PC-9 (cell line): Measurements from ENCODE around the gene PEMT. TPM values are rescaled to one million over a fixed set of nuclear protein-coding genes. Genes with fewer than 3 reads are reported as not detected.
A peak's percentile ranks its signal among the peaks of the same experiment; 100 is the strongest.

ENCODE experiments used
- BruUV-seq: library from RNA; stranded (reverse); fragments of 400-500 nt; replicated peaks from 2 replicates; lab custom pipeline; 2021; lab: Mats Ljungman, UMichigan
- CTCF ChIA-PET: fragments of 300-600 bp; sonication (Branson Sonifier 250); formaldehyde crosslinking; loops from one replicate; lab custom pipeline; 2022; ENCODE audit warnings: antibody characterized with exemption; lab: Charles Lee
- POLR2A ChIA-PET: fragments of 300-600 bp; sonication (Branson Sonifier 250); formaldehyde crosslinking; loops from one replicate; lab custom pipeline; 2022; ENCODE audit warnings: antibody characterized with exemption; ENCODE audit not compliant: unreplicated experiment; lab: Charles Lee
- DNase-seq, 2 experiments: peaks; one replicate each; pipeline versions ENCODE4 v3.0.0 to v3.0.0-alpha.2; 2015 to 2022; ENCODE audit warnings: mixed read lengths in 1 of 2
- H2AFZ ChIP-seq: fragments of 200-600 bp; sonication (generic); 2 replicates; pipeline ENCODE4 v1.8.1; 2017; ENCODE audit warnings: antibody characterized with exemption
- H3F3A ChIP-seq: fragments of 200-600 bp; sonication (generic); 2 replicates; pipeline ENCODE4 v1.8.1; 2017; ENCODE audit warnings: antibody characterized with exemption, mild to moderate bottlenecking, low read depth; ENCODE audit not compliant: insufficient read depth
- H3K27ac ChIP-seq: fragments of 200-600 bp; sonication (generic); 2 replicates; pipeline ENCODE4 v1.6.1; 2016; ENCODE audit warnings: mixed run types
- H3K27me3 ChIP-seq: fragments of 200-600 bp; sonication (generic); 2 replicates; pipeline ENCODE4 v1.6.1; 2016; ENCODE audit warnings: low read depth, mixed run types; ENCODE audit not compliant: insufficient read depth
- H3K36me3 ChIP-seq: fragments of 200-600 bp; sonication (generic); 2 replicates; pipeline ENCODE4 v1.6.1; 2016; ENCODE audit warnings: low read depth, mixed run types
- H3K4me1 ChIP-seq: fragments of 200-600 bp; sonication (generic); replicated peaks from 2 replicates; pipeline ENCODE4 v1.6.1; 2016; ENCODE audit warnings: mixed run types; ENCODE audit not compliant: insufficient read depth
- H3K4me2 ChIP-seq: fragments of 200-600 bp; sonication (generic); 2 replicates; pipeline ENCODE4 v1.6.1; 2017; ENCODE audit warnings: mixed run types
- H3K4me3 ChIP-seq: fragments of 200-600 bp; sonication (generic); 2 replicates; pipeline ENCODE4 v1.6.1; 2016; ENCODE audit warnings: mixed run types
- H3K79me2 ChIP-seq: fragments of 200-600 bp; sonication (generic); 2 replicates; pipeline ENCODE4 v1.6.1; 2017; ENCODE audit warnings: low read depth, mixed run types
- H3K9me2 ChIP-seq: fragments of 200-600 bp; sonication (generic); 2 replicates; pipeline ENCODE4 v1.8.1; 2017; ENCODE audit warnings: mild to moderate bottlenecking; ENCODE audit not compliant: insufficient read depth
- H3K9me3 ChIP-seq: fragments of 200-600 bp; sonication (generic); 2 replicates; pipeline ENCODE4 v1.8.1; 2016; ENCODE audit warnings: low read depth; ENCODE audit not compliant: insufficient read depth
- H4K20me1 ChIP-seq: fragments of 200-600 bp; sonication (generic); 2 replicates; pipeline ENCODE4 v1.8.1; 2017; ENCODE audit not compliant: insufficient read depth
- EZH2 ChIP-seq: fragments of 200-600 bp; sonication (generic); IDR thresholded peaks from 2 replicates; pipeline ENCODE4 v1.8.0; 2017; ENCODE audit warnings: antibody characterized with exemption, low read depth
- intact Hi-C: fragments of 100-400 bp; cut with micrococcal nuclease; formaldehyde crosslinking; loops from one replicate; pipeline ENCODE4 v1.10.0; 2022; ENCODE audit not compliant: unreplicated experiment
- total RNA-seq: library from RNA; stranded (reverse); gene quantifications from 2 replicates; pipeline ENCODE4 v1.2.3, GENCODE V29; 2021
- TF ChIP-seq, protein P1 (sequence below): fragments of 200-600 bp; sonication (generic); conservative IDR thresholded peaks from 2 replicates; pipeline ENCODE4 v1.6.1; 2017; ENCODE audit warnings: mixed run types, antibody characterized with exemption, mild to moderate bottlenecking, moderate library complexity

The PEMT gene
- total RNA-seq, 1 experiment from 2014 or later = 61.2 TPM

DNA sequence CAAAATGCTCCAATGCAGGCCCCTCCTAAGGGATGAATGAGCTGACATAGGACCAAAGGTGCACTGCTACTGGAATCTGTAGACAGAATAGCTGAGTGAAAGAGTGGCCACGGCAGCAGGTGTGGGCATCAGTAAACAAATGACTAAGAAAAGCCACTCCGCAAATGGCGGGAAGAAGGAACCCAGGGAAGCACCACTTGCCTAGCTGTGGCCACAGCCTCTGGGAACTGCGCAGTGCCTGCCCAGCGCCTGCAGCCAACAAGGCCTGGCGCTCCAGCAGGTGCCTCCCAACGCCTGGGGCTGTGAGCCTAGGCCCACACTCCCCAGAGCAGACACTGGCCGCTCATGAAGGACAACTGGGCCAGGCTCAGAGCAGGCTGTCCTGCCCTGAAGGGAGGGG lies 11.8 kb downstream of the PEMT start:
- DNase-seq = peak; percentile 43 to 50
- Histone ChIP-seq H3K4me1 (peaks cover 62% of the 10 kb centered on the region), H2AFZ (no peak overlapping the region), H3K27me3 (no peaks in the 10 kb centered on the region), H3F3A (peaks cover 33% of the 10 kb centered on the region), H3K4me3 (no peak overlapping the region), H3K79me2 (peaks cover 11% of the 10 kb centered on the region), H3K9me2 (no peaks in the 10 kb centered on the region), H4K20me1 (no peaks in the 10 kb centered on the region), H3K36me3 (0 out of 2 replicates have a peak, but pooled peaks cover 6% of the 10 kb centered on the region), H3K9me3 (no peaks in the 10 kb centered on the region), H3K4me2 (peak overlapping the region; percentile 68), H3K27ac (peak overlapping the region; percentile 86)
- ChIA-PET POLR2A (interaction anchor here (0.6 kb wide), 1 partner anchor 80 kb away, joined by 8 read pairs; no protein-coding TSS in a partner anchor), CTCF (interaction anchor here (0.5 to 0.6 kb wide), 2 partner anchors 84 to 454 kb away, joined by 3 to 4 read pairs; no protein-coding TSS in a partner anchor)
- intact Hi-C loops = no loop called here
- no TSS peak for BruUV-seq
- TF ChIP-seq, protein P1, sequence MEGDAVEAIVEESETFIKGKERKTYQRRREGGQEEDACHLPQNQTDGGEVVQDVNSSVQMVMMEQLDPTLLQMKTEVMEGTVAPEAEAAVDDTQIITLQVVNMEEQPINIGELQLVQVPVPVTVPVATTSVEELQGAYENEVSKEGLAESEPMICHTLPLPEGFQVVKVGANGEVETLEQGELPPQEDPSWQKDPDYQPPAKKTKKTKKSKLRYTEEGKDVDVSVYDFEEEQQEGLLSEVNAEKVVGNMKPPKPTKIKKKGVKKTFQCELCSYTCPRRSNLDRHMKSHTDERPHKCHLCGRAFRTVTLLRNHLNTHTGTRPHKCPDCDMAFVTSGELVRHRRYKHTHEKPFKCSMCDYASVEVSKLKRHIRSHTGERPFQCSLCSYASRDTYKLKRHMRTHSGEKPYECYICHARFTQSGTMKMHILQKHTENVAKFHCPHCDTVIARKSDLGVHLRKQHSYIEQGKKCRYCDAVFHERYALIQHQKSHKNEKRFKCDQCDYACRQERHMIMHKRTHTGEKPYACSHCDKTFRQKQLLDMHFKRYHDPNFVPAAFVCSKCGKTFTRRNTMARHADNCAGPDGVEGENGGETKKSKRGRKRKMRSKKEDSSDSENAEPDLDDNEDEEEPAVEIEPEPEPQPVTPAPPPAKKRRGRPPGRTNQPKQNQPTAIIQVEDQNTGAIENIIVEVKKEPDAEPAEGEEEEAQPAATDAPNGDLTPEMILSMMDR = no peak
- no peak for TF ChIP-seq EZH2

DNA sequence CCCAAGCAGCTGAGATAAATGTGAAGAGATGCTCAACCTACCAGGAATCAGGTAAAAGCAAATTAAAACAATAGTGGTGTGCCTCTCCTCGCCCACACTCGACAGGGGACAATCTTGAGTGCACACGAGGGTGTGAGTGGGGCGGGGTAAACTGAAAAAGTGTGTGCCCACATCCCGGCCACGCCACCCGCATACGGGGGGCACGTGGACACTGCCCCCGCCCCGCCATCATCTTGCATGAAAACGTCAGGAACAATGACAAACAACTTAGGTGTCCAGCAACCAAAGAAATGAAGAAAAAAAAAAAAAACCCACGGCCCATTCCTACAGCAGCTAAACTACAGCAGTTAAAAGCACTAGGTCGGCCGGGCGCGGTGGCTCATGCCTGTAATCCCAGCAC lies 14.1 kb downstream of the PEMT start:
- H3K4me1 ChIP-seq = peaks cover 58% of the 10 kb centered on the region
- no TSS peak for BruUV-seq
- H3K9me2 ChIP-seq = no peaks in the 10 kb centered on the region
- intact Hi-C loops = no loop called here
- no peaks in the 10 kb centered on the region for H3K27me3 ChIP-seq
- H4K20me1 ChIP-seq = no peaks in the 10 kb centered on the region
- no peak overlapping the region for H2AFZ ChIP-seq
- CTCF ChIA-PET = interaction anchor here (0.5 kb wide), 1 partner anchor 11 kb away, joined by 4 read pairs; no protein-coding TSS in a partner anchor
- POLR2A ChIA-PET = no interaction called here
- TF ChIP-seq, protein P1 = no peak
- no peak for TF ChIP-seq EZH2
- 0 out of 2 replicates have a peak, but pooled peaks cover 6% of the 10 kb centered on the region for H3K36me3 ChIP-seq
- no peaks in the 10 kb centered on the region for H3K9me3 ChIP-seq
- peaks cover 8% of the 10 kb centered on the region; the same call in 1 of the 2 replicates for H3K79me2 ChIP-seq
- no peak overlapping the region for H3K4me2 ChIP-seq
- peaks cover 32% of the 10 kb centered on the region for H3F3A ChIP-seq
- DNase-seq = no peak
- no peak overlapping the region for H3K4me3 ChIP-seq
- H3K27ac ChIP-seq = no peak overlapping the region

DNA sequence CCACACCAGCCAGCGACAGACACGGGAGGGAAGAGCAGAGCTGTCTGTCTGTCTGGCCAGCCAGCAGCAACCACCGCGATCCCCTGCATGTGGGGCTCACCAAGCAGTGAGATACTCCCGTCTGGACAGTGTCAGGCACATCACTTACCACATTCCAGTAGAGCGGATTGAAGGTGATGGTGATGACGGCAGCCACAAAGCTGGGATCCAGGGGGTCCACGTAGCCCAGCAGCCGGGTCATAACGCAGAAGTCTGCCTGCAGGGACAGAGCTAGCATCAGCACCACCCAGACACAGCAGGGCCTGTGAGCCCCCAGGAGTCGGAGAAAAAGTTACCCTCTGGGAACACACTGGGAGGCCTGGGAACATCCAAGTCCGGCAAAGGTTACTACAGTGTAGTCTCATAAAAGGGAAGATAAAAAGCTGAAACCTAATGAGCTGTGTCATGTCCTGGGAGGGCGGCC lies 14.7 kb downstream of the PEMT start:
- DNase-seq = no peak
- BruUV-seq = no TSS peak
- 0 out of 2 replicates have a peak, but pooled peaks cover 6% of the 10 kb centered on the region for H3K36me3 ChIP-seq
- H3K9me2 ChIP-seq = no peaks in the 10 kb centered on the region
- ChIA-PET CTCF (interaction anchor here (0.5 kb wide), 1 partner anchor 12 kb away, joined by 4 read pairs; no protein-coding TSS in a partner anchor), POLR2A (no interaction called here)
- peaks cover 8% of the 10 kb centered on the region; the same call in 1 of the 2 replicates for H3K79me2 ChIP-seq
- no peak overlapping the region for H2AFZ ChIP-seq
- H3F3A ChIP-seq = peaks cover 26% of the 10 kb centered on the region
- H4K20me1 ChIP-seq = no peaks in the 10 kb centered on the region
- no peak overlapping the region for H3K27ac ChIP-seq
- intact Hi-C loops = no loop called here
- H3K9me3 ChIP-seq = no peaks in the 10 kb centered on the region
- peaks cover 53% of the 10 kb centered on the region for H3K4me1 ChIP-seq
- H3K27me3 ChIP-seq = no peaks in the 10 kb centered on the region
- no peak overlapping the region for H3K4me3 ChIP-seq
- no peak for TF ChIP-seq EZH2
- TF ChIP-seq, protein P1 = no peak
- H3K4me2 ChIP-seq = no peak overlapping the region
